ENCODE data around the gene EVL. TPM values are rescaled to one million over a fixed set of nuclear protein-coding genes. Genes with fewer than 3 reads are reported as not detected.

Gene EVL
- total RNA-seq, 1 donor = 16.6 TPM

DNA sequence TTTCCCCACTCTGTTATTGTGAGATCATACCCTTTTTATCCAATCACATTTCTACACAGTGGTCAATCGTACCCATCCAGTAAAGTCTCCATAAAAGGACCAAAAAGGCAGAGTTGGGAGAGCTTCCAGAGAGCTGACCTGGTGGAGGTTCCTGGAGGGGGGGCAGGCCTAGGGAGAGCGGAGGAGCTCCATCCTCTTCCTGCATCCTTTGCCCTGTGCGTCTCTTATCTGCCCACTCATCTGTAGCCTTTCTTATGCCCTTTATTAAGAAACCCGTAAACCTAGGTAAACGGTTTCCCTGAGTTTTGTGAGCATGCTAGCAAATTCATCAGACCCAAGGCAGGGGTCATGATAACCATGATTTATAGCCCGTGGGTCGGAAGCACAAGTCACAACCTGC is 26.2 kb downstream of the EVL start:
- DNase-seq (ENCODE audit: insufficient read length, low spot score, missing footprints) = no peak
- H3K4me2 ChIP-seq (ENCODE audit: insufficient read depth, low read length) = no peak overlapping the region
- no peak overlapping the region for H3K4me3 ChIP-seq (ENCODE audit: insufficient read depth, low read length)

GRCh38 chr14:100092832-100093231 is 27.6 kb downstream of the EVL start:
- Histone ChIP-seq H4K20me1 (ENCODE audit: insufficient read depth, low read length) (peaks cover 4% of the 10 kb centered on the region), H3K4me1 (ENCODE audit: insufficient read depth, low read length) (peaks cover 14% of the 10 kb centered on the region), H3K27ac (ENCODE audit: low read depth, low read length) (no peak overlapping the region), H3K4me3 (ENCODE audit: insufficient read depth, low read length) (no peak overlapping the region), H3K27me3 (ENCODE audit: insufficient read depth, low read length) (no peaks in the 10 kb centered on the region), H2AFZ (ENCODE audit: low read length) (no peak overlapping the region), H3K79me2 (ENCODE audit: insufficient read depth, low read length) (no peaks in the 10 kb centered on the region), H3K4me2 (ENCODE audit: insufficient read depth, low read length) (no peak overlapping the region), H3K9me3 (ENCODE audit: low read depth, low read length) (no peaks in the 10 kb centered on the region), H3K36me3 (ENCODE audit: insufficient read depth, low read length) (peaks cover 6% of the 10 kb centered on the region)
- DNase-seq (ENCODE audit: insufficient read length, low spot score, missing footprints) = no peak
- TF ChIP-seq CTCF (IDR thresholded peaks at IDR 0.05; ENCODE audit: extremely low read depth, low read depth, low read length) = no peak

More for the DNA sequence above, 26.2 kb downstream of the EVL start:
- no peaks in the 10 kb centered on the region for H4K20me1 ChIP-seq (ENCODE audit: insufficient read depth, low read length)
- no peak for TF ChIP-seq CTCF (IDR thresholded peaks at IDR 0.05; ENCODE audit: extremely low read depth, low read depth, low read length)
- H3K9me3 ChIP-seq (ENCODE audit: low read depth, low read length) = no peaks in the 10 kb centered on the region
- H3K36me3 ChIP-seq (ENCODE audit: insufficient read depth, low read length) = peaks cover 6% of the 10 kb centered on the region
- H2AFZ ChIP-seq (ENCODE audit: low read length) = no peak overlapping the region
- H3K79me2 ChIP-seq (ENCODE audit: insufficient read depth, low read length) = no peaks in the 10 kb centered on the region
- H3K4me1 ChIP-seq (ENCODE audit: insufficient read depth, low read length) = peaks cover 6% of the 10 kb centered on the region
- no peaks in the 10 kb centered on the region for H3K27me3 ChIP-seq (ENCODE audit: insufficient read depth, low read length)
- no peak overlapping the region for H3K27ac ChIP-seq (ENCODE audit: low read depth, low read length)

DNA sequence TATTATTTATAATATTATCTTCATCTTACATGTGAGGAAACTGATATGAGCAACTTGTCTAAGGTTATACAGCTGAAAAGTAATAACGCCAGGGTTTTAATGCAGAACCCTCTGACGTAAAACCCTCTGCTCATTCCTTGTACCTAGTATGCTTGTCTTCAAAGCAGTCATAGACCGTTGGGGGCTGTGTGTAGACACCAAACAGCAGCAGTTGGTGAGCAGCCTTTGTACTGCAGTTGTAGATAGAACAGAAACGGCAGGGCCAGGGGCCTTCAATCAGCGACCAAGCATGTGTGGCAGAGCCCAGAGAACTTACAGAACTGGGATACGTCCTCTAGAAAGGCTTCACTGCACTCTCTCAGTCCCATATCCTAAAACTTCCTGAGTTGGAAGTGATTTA is 28.1 kb downstream of the EVL start:
- Histone ChIP-seq H3K4me1 (ENCODE audit: insufficient read depth, low read length) (peaks cover 14% of the 10 kb centered on the region), H3K9me3 (ENCODE audit: low read depth, low read length) (no peaks in the 10 kb centered on the region), H3K36me3 (ENCODE audit: insufficient read depth, low read length) (peaks cover 3% of the 10 kb centered on the region), H2AFZ (ENCODE audit: low read length) (no peak overlapping the region), H3K27ac (ENCODE audit: low read depth, low read length) (no peak overlapping the region), H3K27me3 (ENCODE audit: insufficient read depth, low read length) (no peaks in the 10 kb centered on the region), H3K79me2 (ENCODE audit: insufficient read depth, low read length) (no peaks in the 10 kb centered on the region), H3K4me2 (ENCODE audit: insufficient read depth, low read length) (no peak overlapping the region), H3K4me3 (ENCODE audit: insufficient read depth, low read length) (no peak overlapping the region), H4K20me1 (ENCODE audit: insufficient read depth, low read length) (peaks cover 4% of the 10 kb centered on the region)
- no peak for DNase-seq (ENCODE audit: insufficient read length, low spot score, missing footprints)
- no peak for TF ChIP-seq CTCF (IDR thresholded peaks at IDR 0.05; ENCODE audit: extremely low read depth, low read depth, low read length)

DNA sequence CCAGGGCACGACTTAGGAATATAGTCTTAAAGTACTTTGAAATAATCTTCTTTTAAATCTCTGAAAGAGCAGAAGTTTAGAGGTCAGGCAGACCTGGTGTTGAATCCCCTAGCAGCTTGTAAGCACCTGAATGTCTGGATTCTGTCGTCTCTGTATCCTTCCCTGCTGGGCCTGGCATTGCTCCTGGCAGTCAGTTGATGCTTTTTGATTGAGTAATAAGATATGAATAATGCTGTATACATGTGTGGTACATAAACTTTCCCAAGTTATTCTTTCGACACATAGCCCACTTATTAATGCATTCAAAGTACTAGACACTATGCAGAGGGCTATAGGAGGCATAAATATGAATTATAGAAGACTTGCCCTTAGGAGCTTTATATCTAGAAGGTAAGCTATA is 31.4 kb downstream of the EVL start:
- no peak for DNase-seq (ENCODE audit: insufficient read length, low spot score, missing footprints)
- peak overlapping the region; percentile 52 for H3K27ac ChIP-seq (ENCODE audit: low read depth, low read length)
- peaks cover 4% of the 10 kb centered on the region for H4K20me1 ChIP-seq (ENCODE audit: insufficient read depth, low read length)

More for the DNA sequence above, 31.4 kb downstream of the EVL start:
- Histone ChIP-seq H3K4me2 (ENCODE audit: insufficient read depth, low read length) (peak overlapping the region; percentile 15), H3K4me1 (ENCODE audit: insufficient read depth, low read length) (peaks cover 14% of the 10 kb centered on the region), H3K4me3 (ENCODE audit: insufficient read depth, low read length) (no peak overlapping the region), H2AFZ (ENCODE audit: low read length) (no peak overlapping the region), H3K27me3 (ENCODE audit: insufficient read depth, low read length) (no peaks in the 10 kb centered on the region), H3K9me3 (ENCODE audit: low read depth, low read length) (no peaks in the 10 kb centered on the region), H3K36me3 (ENCODE audit: insufficient read depth, low read length) (peaks cover 15% of the 10 kb centered on the region), H3K79me2 (ENCODE audit: insufficient read depth, low read length) (no peaks in the 10 kb centered on the region)
- no peak for TF ChIP-seq CTCF (IDR thresholded peaks at IDR 0.05; ENCODE audit: extremely low read depth, low read depth, low read length)

Data from osteoblast (primary cell).